Ovary (tissue), 3 donors: ENCODE measurements around the gene OVOL1.

ENCODE experiments used
- POLR2A ChIP-seq: fragments of 450-650 bp; IDR thresholded peaks from one replicate; pipeline ENCODE4 v1.6.1; 2017; ENCODE audit warnings: antibody characterized with exemption, mild to moderate bottlenecking, moderate library complexity
- TF ChIP-seq, protein P1 (sequence below), 3 donors: fragments of 450-650 bp in 2 of 3; fragments of 200-600 bp in 1 of 3; IDR thresholded peaks; one replicate each; pipeline versions ENCODE4 v1.5.1 to v1.8.0; 2016 to 2022; ENCODE audit warnings: antibody characterized with exemption in 3 of 3, mild to moderate bottlenecking in 1 of 3
- donor health status: DM: no; HTN: no; CAD: no.

DNA sequence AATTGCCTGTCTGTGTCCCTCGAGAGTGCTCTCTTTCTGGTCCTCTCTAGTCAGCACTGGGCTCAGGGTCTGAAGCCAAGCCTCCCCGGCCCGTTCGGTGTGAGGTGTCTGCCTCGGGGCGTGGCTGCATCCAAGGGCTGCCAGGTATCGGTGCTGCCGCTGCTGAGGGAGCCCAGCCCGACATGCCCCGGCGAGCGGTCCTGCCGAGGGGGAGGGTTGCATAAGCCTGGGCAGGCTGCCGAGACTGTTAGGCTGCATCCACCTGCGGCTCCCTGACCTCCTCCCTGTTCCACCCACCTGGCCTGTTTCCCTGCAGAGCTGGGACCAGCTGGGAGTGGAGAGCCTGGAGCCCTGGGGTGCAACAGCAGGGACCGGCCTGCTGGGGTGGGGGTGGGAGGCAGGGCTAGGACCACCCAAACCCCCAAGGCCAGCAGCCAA is 6.3 kb downstream of the OVOL1 start:
- TF ChIP-seq, protein P1, sequence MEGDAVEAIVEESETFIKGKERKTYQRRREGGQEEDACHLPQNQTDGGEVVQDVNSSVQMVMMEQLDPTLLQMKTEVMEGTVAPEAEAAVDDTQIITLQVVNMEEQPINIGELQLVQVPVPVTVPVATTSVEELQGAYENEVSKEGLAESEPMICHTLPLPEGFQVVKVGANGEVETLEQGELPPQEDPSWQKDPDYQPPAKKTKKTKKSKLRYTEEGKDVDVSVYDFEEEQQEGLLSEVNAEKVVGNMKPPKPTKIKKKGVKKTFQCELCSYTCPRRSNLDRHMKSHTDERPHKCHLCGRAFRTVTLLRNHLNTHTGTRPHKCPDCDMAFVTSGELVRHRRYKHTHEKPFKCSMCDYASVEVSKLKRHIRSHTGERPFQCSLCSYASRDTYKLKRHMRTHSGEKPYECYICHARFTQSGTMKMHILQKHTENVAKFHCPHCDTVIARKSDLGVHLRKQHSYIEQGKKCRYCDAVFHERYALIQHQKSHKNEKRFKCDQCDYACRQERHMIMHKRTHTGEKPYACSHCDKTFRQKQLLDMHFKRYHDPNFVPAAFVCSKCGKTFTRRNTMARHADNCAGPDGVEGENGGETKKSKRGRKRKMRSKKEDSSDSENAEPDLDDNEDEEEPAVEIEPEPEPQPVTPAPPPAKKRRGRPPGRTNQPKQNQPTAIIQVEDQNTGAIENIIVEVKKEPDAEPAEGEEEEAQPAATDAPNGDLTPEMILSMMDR (IDR thresholded peaks at IDR 0.05): no peak
- TF ChIP-seq POLR2A: no peak
